KMS-11 (cell line): Measurements from ENCODE around the gene SLC25A29.

ENCODE experiments used
- H2AFZ ChIP-seq: fragments of 200-600 bp; sonication (generic); 2 replicates; pipeline ENCODE4 v1.6.1; 2016; ENCODE audit warnings: antibody characterized with exemption, mixed run types, low read depth
- H3K27ac ChIP-seq: fragments of 200-600 bp; sonication (generic); 2 replicates; pipeline ENCODE4 v1.6.1; 2016; ENCODE audit warnings: mild to moderate bottlenecking, mixed run types
- H3K27me3 ChIP-seq: fragments of 200-600 bp; sonication (generic); 2 replicates; pipeline ENCODE4 v1.6.1; 2017; ENCODE audit warnings: mild to moderate bottlenecking, low read depth, mixed run types, moderate library complexity; ENCODE audit not compliant: insufficient read depth
- H3K36me3 ChIP-seq: fragments of 200-600 bp; sonication (generic); 2 replicates; pipeline ENCODE4 v1.6.1; 2017; ENCODE audit warnings: mild to moderate bottlenecking, mixed run types; ENCODE audit not compliant: insufficient read depth
- H3K4me1 ChIP-seq: fragments of 200-600 bp; sonication (generic); 2 replicates; pipeline ENCODE4 v1.6.1; 2016; ENCODE audit warnings: mild to moderate bottlenecking, low read depth, mixed run types; ENCODE audit not compliant: poor library complexity, severe bottlenecking
- H3K4me2 ChIP-seq: fragments of 200-600 bp; sonication (generic); 2 replicates; pipeline ENCODE4 v1.7.0; 2016; ENCODE audit warnings: mild to moderate bottlenecking, mixed run types
- H3K4me3 ChIP-seq: fragments of 200-600 bp; sonication (generic); IDR thresholded peaks from 2 replicates; pipeline ENCODE4 v1.6.1; 2017; ENCODE audit warnings: low read depth, low read length, mixed read lengths; ENCODE audit not compliant: insufficient read depth
- H3K79me2 ChIP-seq: fragments of 200-600 bp; sonication (generic); 2 replicates; pipeline ENCODE4 v1.6.1; 2016; ENCODE audit warnings: low read depth, mixed run types; ENCODE audit not compliant: insufficient read depth
- H3K9ac ChIP-seq: fragments of 200-600 bp; sonication (generic); 2 replicates; pipeline ENCODE4 v1.6.1; 2016; ENCODE audit warnings: mild to moderate bottlenecking, mixed run types
- H4K20me1 ChIP-seq: fragments of 200-600 bp; sonication (generic); 2 replicates; pipeline ENCODE4 v1.6.1; 2016; ENCODE audit warnings: mild to moderate bottlenecking, mixed run types; ENCODE audit not compliant: insufficient read depth
- CTCF ChIP-seq: fragments of 200-600 bp; sonication (generic); conservative IDR thresholded peaks from 2 replicates; pipeline ENCODE4 v1.6.1; 2017; ENCODE audit warnings: low read depth, mild to moderate bottlenecking, antibody characterized with exemption, low read length, moderate library complexity, mixed read lengths

Gene SLC25A29

DNA sequence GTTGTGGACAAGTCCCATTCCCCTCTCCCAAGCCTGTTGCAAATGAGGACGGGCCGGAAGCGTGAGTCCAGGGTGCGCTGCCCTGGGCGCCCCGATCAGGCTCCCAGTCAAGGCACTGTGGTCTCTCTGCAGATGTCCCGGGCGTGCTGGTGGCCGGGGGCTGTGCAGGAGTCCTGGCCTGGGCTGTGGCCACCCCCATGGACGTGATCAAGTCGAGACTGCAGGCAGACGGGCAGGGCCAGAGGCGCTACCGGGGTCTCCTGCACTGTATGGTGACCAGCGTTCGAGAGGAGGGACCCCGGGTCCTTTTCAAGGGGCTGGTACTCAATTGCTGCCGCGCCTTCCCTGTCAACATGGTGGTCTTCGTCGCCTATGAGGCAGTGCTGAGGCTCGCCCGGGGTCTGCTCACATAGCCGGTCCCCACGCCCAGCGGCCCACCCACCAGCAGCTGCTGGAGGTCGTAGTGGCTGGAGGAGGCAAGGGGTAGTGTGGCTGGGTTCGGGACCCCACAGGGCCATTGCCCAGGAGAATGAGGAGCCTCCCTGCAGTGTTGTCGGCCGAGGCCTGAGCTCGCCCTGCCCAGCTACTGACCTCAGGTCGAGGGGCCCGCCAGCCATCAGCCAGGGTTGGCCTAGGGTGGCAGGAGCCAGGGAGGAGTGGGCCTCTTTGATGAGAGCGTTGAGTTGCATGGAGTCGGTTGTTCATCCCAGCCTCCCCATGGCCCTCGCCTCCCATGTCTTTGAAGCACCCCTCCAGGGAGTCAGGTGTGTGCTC, 23.2 kb upstream of the SLC25A29 start:
- no peak overlapping the region for H3K27ac ChIP-seq
- H3K36me3 ChIP-seq = no peaks in the 10 kb centered on the region
- no peak overlapping the region for H3K4me3 ChIP-seq
- H2AFZ ChIP-seq = no peak overlapping the region
- H4K20me1 ChIP-seq = no peaks in the 10 kb centered on the region
- no peak for TF ChIP-seq CTCF
- H3K9ac ChIP-seq = no peak overlapping the region
- H3K4me1 ChIP-seq = no peaks in the 10 kb centered on the region
- H3K4me2 ChIP-seq = no peak overlapping the region
- no peaks in the 10 kb centered on the region for H3K79me2 ChIP-seq
- no peaks in the 10 kb centered on the region for H3K27me3 ChIP-seq

- no peak overlapping the region for H3K4me3 ChIP-seq
- TF ChIP-seq CTCF = no peak
- no peak overlapping the region for H3K27ac ChIP-seq
- H3K4me1 ChIP-seq = no peaks in the 10 kb centered on the region
- H3K27me3 ChIP-seq = no peaks in the 10 kb centered on the region
- no peaks in the 10 kb centered on the region for H3K79me2 ChIP-seq
- H3K36me3 ChIP-seq = no peaks in the 10 kb centered on the region
- H3K9ac ChIP-seq = no peak overlapping the region
- no peaks in the 10 kb centered on the region for H4K20me1 ChIP-seq
- no peak overlapping the region for H2AFZ ChIP-seq
- H3K4me2 ChIP-seq = no peak overlapping the region
These were observed 22.4 kb upstream of the SLC25A29 start for GRCh38 chr14:100328495-100329163.

GRCh38 chr14:100327128-100327527, 20.9 kb upstream of the SLC25A29 start:
- Histone ChIP-seq H3K4me3 (no peak overlapping the region), H3K79me2 (no peaks in the 10 kb centered on the region), H3K4me2 (no peak overlapping the region), H3K36me3 (no peaks in the 10 kb centered on the region), H3K4me1 (no peaks in the 10 kb centered on the region), H3K27ac (no peak overlapping the region), H4K20me1 (no peaks in the 10 kb centered on the region), H2AFZ (no peak overlapping the region), H3K9ac (no peak overlapping the region), H3K27me3 (no peaks in the 10 kb centered on the region)
- no peak for TF ChIP-seq CTCF

GRCh38 chr14:100325958-100326357, 19.7 kb upstream of the SLC25A29 start:
- H3K4me1 ChIP-seq = no peaks in the 10 kb centered on the region
- H3K27me3 ChIP-seq = no peaks in the 10 kb centered on the region
- no peaks in the 10 kb centered on the region for H4K20me1 ChIP-seq
- H3K4me3 ChIP-seq = no peak overlapping the region
- no peak overlapping the region for H3K9ac ChIP-seq
- TF ChIP-seq CTCF = no peak
- H3K4me2 ChIP-seq = no peak overlapping the region
- H2AFZ ChIP-seq = no peak overlapping the region
- no peaks in the 10 kb centered on the region for H3K36me3 ChIP-seq
- no peaks in the 10 kb centered on the region for H3K79me2 ChIP-seq
- H3K27ac ChIP-seq = no peak overlapping the region
